Measurements from ENCODE around the gene RNPEPL1. TPM values are rescaled to one million over a fixed set of nuclear protein-coding genes. Genes with fewer than 3 reads are reported as not detected.
A peak's percentile ranks its signal among the peaks of the same experiment; 100 is the strongest.

The RNPEPL1 gene
- total and polyA plus RNA-seq, 4 experiments from 2014 or later: 13.6 to 145 (median 120) TPM

GRCh38 chr2:240527153-240527750 lies 41.0 kb upstream of the RNPEPL1 start:
- H3K4me1 Mint-ChIP-seq: peaks cover 0 to 9% (median under 1%) of the 10 kb centered on the region in 4 donors
- H3K4me1 ChIP-seq (ENCODE audit: insufficient read depth, low read length): no peaks in the 10 kb centered on the region
- H3K9me3 ChIP-seq (ENCODE audit: control insufficient read depth in 1 of 2, low read length in 2 of 2): peaks cover 0 to 4% of the 10 kb centered on the region in 2 donors
- ChIA-PET CTCF (ENCODE audit: partially characterized antibody) (no interaction called here), POLR2A (ENCODE audit: partially characterized antibody) (no interaction called here)
- H3K4me3 ChIP-seq (ENCODE audit: low read length in 2 of 2): no peak overlapping the region
- intact Hi-C loops (cut with micrococcal nuclease): no loop called here
- H3K27me3 ChIP-seq (ENCODE audit: insufficient read depth, low read length): no peaks in the 10 kb centered on the region
- no peak overlapping the region for H3K4me3 Mint-ChIP-seq
- H3K27me3 Mint-ChIP-seq: no peaks in the 10 kb centered on the region
- no peak overlapping the region for H3K27ac ChIP-seq (ENCODE audit: low read depth, low read length)
- no peak overlapping the region for H3K27ac Mint-ChIP-seq
- H3K9me3 Mint-ChIP-seq: peaks cover 0 to 24% (median 15%) of the 10 kb centered on the region in 8 donors
- no peak for DNase-seq
- peaks cover 26% of the 10 kb centered on the region for H3K36me3 ChIP-seq (ENCODE audit: insufficient read depth, low read length)
- peaks cover 71 to 82% of the 10 kb centered on the region in 2 donors for H3K36me3 Mint-ChIP-seq

GRCh38 chr2:240528406-240529040 lies 39.8 kb upstream of the RNPEPL1 start:
- no peaks in the 10 kb centered on the region for H3K27me3 ChIP-seq (ENCODE audit: insufficient read depth, low read length)
- H3K27ac ChIP-seq (ENCODE audit: low read depth, low read length): no peak overlapping the region
- peaks cover 20% of the 10 kb centered on the region for H3K36me3 ChIP-seq (ENCODE audit: insufficient read depth, low read length)
- H3K9me3 ChIP-seq (ENCODE audit: control insufficient read depth in 1 of 2, low read length in 2 of 2): peaks cover 0 to 7% of the 10 kb centered on the region in 2 donors
- no peak overlapping the region for H3K27ac Mint-ChIP-seq
- intact Hi-C loops (cut with micrococcal nuclease): no loop called here
- H3K4me3 Mint-ChIP-seq: no peak overlapping the region
- ChIA-PET CTCF (ENCODE audit: partially characterized antibody) (interaction anchor here (2.1 kb wide), 1 partner anchor 14 kb away, joined by 7 read pairs; no protein-coding TSS in a partner anchor), POLR2A (ENCODE audit: partially characterized antibody) (interaction anchor here (1.4 kb wide), 1 partner anchor 33 kb away, joined by 3 read pairs; no protein-coding TSS in a partner anchor)
- peaks cover 0 to 32% (median 23%) of the 10 kb centered on the region in 8 donors for H3K9me3 Mint-ChIP-seq
- H3K4me1 ChIP-seq (ENCODE audit: insufficient read depth, low read length): no peaks in the 10 kb centered on the region
- peaks cover 73 to 84% of the 10 kb centered on the region in 2 donors for H3K36me3 Mint-ChIP-seq
- no peak overlapping the region for H3K4me3 ChIP-seq (ENCODE audit: low read length in 2 of 2)
- DNase-seq: no peak
- H3K4me1 Mint-ChIP-seq: peaks cover 0 to 9% (median under 1%) of the 10 kb centered on the region in 4 donors
- H3K27me3 Mint-ChIP-seq: no peaks in the 10 kb centered on the region

- Mint-ChIP-seq H3K27ac (peak overlapping the region in 1 of 7 donors; percentile 60), H3K27me3 (no peaks in the 10 kb centered on the region)
- CTCF ChIA-PET (ENCODE audit: partially characterized antibody): interaction anchor here (2.1 kb wide), 1 partner anchor 15 kb away, joined by 7 read pairs; no protein-coding TSS in a partner anchor
Observed at GRCh38 chr2:240529344-240529999, 38.8 kb upstream of the RNPEPL1 start.

GRCh38 chr2:240530181-240530580 lies 38.1 kb upstream of the RNPEPL1 start:
- ChIA-PET POLR2A (ENCODE audit: partially characterized antibody) (no interaction called here), CTCF (ENCODE audit: partially characterized antibody) (interaction anchor here (2.1 kb wide), 1 partner anchor 16 kb away, joined by 7 read pairs; no protein-coding TSS in a partner anchor)
- H3K4me1 Mint-ChIP-seq: peaks cover 0 to 9% (median 1%) of the 10 kb centered on the region in 4 donors
- intact Hi-C loops (cut with micrococcal nuclease): no loop called here
- peaks cover 0 to 4% of the 10 kb centered on the region in 2 donors for H3K9me3 ChIP-seq (ENCODE audit: control insufficient read depth in 1 of 2, low read length in 2 of 2)
- H3K4me1 ChIP-seq (ENCODE audit: insufficient read depth, low read length): no peaks in the 10 kb centered on the region
- peak overlapping the region in 1 of 7 donors; percentile 65 for H3K27ac Mint-ChIP-seq
- H3K27me3 ChIP-seq (ENCODE audit: insufficient read depth, low read length): no peaks in the 10 kb centered on the region
- peaks cover 10% of the 10 kb centered on the region for H3K36me3 ChIP-seq (ENCODE audit: insufficient read depth, low read length)
- H3K27ac ChIP-seq (ENCODE audit: low read depth, low read length): no peak overlapping the region
- no peak overlapping the region for H3K4me3 ChIP-seq (ENCODE audit: low read length in 2 of 2)
- no peak for DNase-seq
- H3K9me3 Mint-ChIP-seq: peaks cover 0 to 34% (median 21%) of the 10 kb centered on the region in 8 donors
- peaks cover 77 to 88% of the 10 kb centered on the region in 2 donors for H3K36me3 Mint-ChIP-seq
- no peak overlapping the region for H3K4me3 Mint-ChIP-seq
- no peaks in the 10 kb centered on the region for H3K27me3 Mint-ChIP-seq

More at GRCh38 chr2:240529344-240529999, 38.8 kb upstream of the RNPEPL1 start:
- peaks cover 0 to 7% of the 10 kb centered on the region in 2 donors for H3K9me3 ChIP-seq (ENCODE audit: control insufficient read depth in 1 of 2, low read length in 2 of 2)
- no peak overlapping the region for H3K4me3 ChIP-seq (ENCODE audit: low read length in 2 of 2)
- no peaks in the 10 kb centered on the region for H3K4me1 ChIP-seq (ENCODE audit: insufficient read depth, low read length)
- H3K9me3 Mint-ChIP-seq: peaks cover 0 to 37% (median 23%) of the 10 kb centered on the region in 8 donors
- no peak overlapping the region for H3K27ac ChIP-seq (ENCODE audit: low read depth, low read length)
- H3K4me1 Mint-ChIP-seq: peaks cover 0 to 9% (median under 1%) of the 10 kb centered on the region in 4 donors
- peaks cover 13% of the 10 kb centered on the region for H3K36me3 ChIP-seq (ENCODE audit: insufficient read depth, low read length)
- intact Hi-C loops (cut with micrococcal nuclease): no loop called here
- no peak overlapping the region for H3K4me3 Mint-ChIP-seq
- POLR2A ChIA-PET (ENCODE audit: partially characterized antibody): interaction anchor here (1.4 kb wide), 1 partner anchor 32 kb away, joined by 3 read pairs; no protein-coding TSS in a partner anchor
- H3K27me3 ChIP-seq (ENCODE audit: insufficient read depth, low read length): no peaks in the 10 kb centered on the region
- H3K36me3 Mint-ChIP-seq: peaks cover 76 to 88% of the 10 kb centered on the region in 2 donors
- no peak for DNase-seq

- CTCF ChIA-PET (ENCODE audit: partially characterized antibody): interaction anchor here (1.5 kb wide), 1 partner anchor 17 kb away, joined by 4 read pairs; no protein-coding TSS in a partner anchor
- H3K27me3 Mint-ChIP-seq: no peaks in the 10 kb centered on the region
- H3K4me1 Mint-ChIP-seq: peaks cover 0 to 12% (median 3%) of the 10 kb centered on the region in 4 donors
- no peak for DNase-seq
- no peak overlapping the region for H3K27ac ChIP-seq (ENCODE audit: low read depth, low read length)
- H3K4me1 ChIP-seq (ENCODE audit: insufficient read depth, low read length): no peaks in the 10 kb centered on the region
- H3K9me3 ChIP-seq (ENCODE audit: control insufficient read depth in 1 of 2, low read length in 2 of 2): peaks cover 0 to 4% of the 10 kb centered on the region in 2 donors
- H3K36me3 Mint-ChIP-seq: peaks cover 81 to 85% of the 10 kb centered on the region in 2 donors
- POLR2A ChIA-PET (ENCODE audit: partially characterized antibody): no interaction called here
- H3K9me3 Mint-ChIP-seq: peaks cover 0 to 34% (median 21%) of the 10 kb centered on the region in 8 donors
- no peak overlapping the region for H3K4me3 Mint-ChIP-seq
- intact Hi-C loops (cut with micrococcal nuclease): no loop called here
- no peak overlapping the region for H3K4me3 ChIP-seq (ENCODE audit: low read length in 2 of 2)
- no peaks in the 10 kb centered on the region for H3K27me3 ChIP-seq (ENCODE audit: insufficient read depth, low read length)
- no peak overlapping the region for H3K27ac Mint-ChIP-seq
- peaks cover 2% of the 10 kb centered on the region for H3K36me3 ChIP-seq (ENCODE audit: insufficient read depth, low read length)
Observed at GRCh38 chr2:240531038-240531437, 37.2 kb upstream of the RNPEPL1 start.

- POLR2A ChIA-PET (ENCODE audit: partially characterized antibody): no interaction called here
- intact Hi-C loops (cut with micrococcal nuclease): no loop called here
- Histone ChIP-seq H3K4me3 (ENCODE audit: low read length in 2 of 2) (no peak overlapping the region), H3K4me1 (ENCODE audit: insufficient read depth, low read length) (no peaks in the 10 kb centered on the region), H3K27ac (ENCODE audit: low read depth, low read length) (no peak overlapping the region), H3K9me3 (ENCODE audit: control insufficient read depth in 1 of 2, low read length in 2 of 2) (peaks cover 0 to 4% of the 10 kb centered on the region in 2 donors), H3K36me3 (ENCODE audit: insufficient read depth, low read length) (no peaks in the 10 kb centered on the region), H3K27me3 (ENCODE audit: insufficient read depth, low read length) (no peaks in the 10 kb centered on the region)
- CTCF ChIA-PET (ENCODE audit: partially characterized antibody): interaction anchor here (1.5 kb wide), 1 partner anchor 18 kb away, joined by 4 read pairs; no protein-coding TSS in a partner anchor
- Mint-ChIP-seq H3K4me1 (peaks cover 3 to 7% (median 5%) of the 10 kb centered on the region in 4 donors), H3K9me3 (peaks cover 0 to 34% (median 20%) of the 10 kb centered on the region in 8 donors), H3K27ac (no peak overlapping the region), H3K4me3 (no peak overlapping the region), H3K27me3 (no peaks in the 10 kb centered on the region), H3K36me3 (peaks cover 78 to 82% of the 10 kb centered on the region in 2 donors)
- DNase-seq: no peak
Observed at GRCh38 chr2:240532031-240532775, 36.1 kb upstream of the RNPEPL1 start.
